Astrocyte of the cerebellum (primary cell): Measurements from ENCODE around the gene AGFG2.

Experiments used
- DNase-seq: peaks from one replicate; pipeline ENCODE4 v3.0.0-alpha.2; 2011; ENCODE audit warnings: low read depth
- H3K4me3 ChIP-seq: 2 replicates; pipeline ENCODE4 v1.5.1; 2011; ENCODE audit warnings: mild to moderate bottlenecking, low read depth, low read length, moderate library complexity
- in situ Hi-C: cut with HindIII; loops from 2 replicates; pipeline ENCODE4 v1.10.0; 2017; ENCODE audit warnings: low sequenced_read_pairs
- TF ChIP-seq, protein P1 (sequence below): IDR thresholded peaks from 2 replicates; pipeline ENCODE4 v1.5.1; 2012; ENCODE audit warnings: low read length, low read depth, moderate library complexity, mild to moderate bottlenecking; ENCODE audit errors: missing control alignments

The AGFG2 gene

DNA sequence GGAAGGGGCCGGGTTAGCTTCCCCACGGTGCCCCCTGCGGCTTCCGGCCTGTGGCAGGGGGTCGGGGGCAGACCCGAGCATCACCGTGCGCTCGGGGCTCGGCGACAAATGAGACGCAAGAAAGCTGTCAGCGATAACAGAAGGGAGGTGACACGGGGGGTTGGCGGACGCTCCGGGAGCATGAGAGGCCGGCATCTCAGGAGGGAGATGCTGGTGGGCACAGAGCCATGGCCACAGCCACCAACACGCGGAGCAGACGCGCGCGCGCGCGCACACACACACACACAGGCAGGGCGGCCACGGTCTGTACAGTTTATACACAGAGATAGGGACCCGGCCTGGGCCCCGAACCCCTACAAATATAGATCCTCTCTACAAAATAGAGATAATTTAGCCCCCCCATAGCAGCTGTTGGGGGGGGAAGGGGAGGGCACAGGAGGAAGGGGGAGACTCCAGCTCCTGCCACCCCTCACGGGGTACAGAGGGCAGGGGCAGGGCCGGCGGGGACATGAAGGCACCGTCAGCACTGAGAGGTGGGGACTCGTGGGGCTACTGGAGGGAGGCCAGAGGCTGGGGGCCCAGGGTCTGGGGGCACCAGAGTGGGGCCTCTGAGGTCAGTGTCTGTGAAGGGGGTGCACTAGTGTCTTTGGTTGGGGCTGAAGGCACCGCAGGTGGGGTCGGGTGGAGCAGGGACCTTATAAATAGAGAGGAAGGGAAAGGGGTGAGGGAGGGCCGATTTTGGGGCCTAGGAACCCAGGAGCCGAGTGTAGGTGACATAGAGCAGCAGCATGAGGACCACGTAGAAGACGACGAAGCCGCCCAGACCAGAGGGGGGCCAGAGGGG, 35.6 kb downstream of the AGFG2 start:
- in situ Hi-C loops, result no loop called here
- no peak overlapping the region for H3K4me3 ChIP-seq
- TF ChIP-seq, protein P1, sequence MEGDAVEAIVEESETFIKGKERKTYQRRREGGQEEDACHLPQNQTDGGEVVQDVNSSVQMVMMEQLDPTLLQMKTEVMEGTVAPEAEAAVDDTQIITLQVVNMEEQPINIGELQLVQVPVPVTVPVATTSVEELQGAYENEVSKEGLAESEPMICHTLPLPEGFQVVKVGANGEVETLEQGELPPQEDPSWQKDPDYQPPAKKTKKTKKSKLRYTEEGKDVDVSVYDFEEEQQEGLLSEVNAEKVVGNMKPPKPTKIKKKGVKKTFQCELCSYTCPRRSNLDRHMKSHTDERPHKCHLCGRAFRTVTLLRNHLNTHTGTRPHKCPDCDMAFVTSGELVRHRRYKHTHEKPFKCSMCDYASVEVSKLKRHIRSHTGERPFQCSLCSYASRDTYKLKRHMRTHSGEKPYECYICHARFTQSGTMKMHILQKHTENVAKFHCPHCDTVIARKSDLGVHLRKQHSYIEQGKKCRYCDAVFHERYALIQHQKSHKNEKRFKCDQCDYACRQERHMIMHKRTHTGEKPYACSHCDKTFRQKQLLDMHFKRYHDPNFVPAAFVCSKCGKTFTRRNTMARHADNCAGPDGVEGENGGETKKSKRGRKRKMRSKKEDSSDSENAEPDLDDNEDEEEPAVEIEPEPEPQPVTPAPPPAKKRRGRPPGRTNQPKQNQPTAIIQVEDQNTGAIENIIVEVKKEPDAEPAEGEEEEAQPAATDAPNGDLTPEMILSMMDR, result no peak
- no peak for DNase-seq

DNA sequence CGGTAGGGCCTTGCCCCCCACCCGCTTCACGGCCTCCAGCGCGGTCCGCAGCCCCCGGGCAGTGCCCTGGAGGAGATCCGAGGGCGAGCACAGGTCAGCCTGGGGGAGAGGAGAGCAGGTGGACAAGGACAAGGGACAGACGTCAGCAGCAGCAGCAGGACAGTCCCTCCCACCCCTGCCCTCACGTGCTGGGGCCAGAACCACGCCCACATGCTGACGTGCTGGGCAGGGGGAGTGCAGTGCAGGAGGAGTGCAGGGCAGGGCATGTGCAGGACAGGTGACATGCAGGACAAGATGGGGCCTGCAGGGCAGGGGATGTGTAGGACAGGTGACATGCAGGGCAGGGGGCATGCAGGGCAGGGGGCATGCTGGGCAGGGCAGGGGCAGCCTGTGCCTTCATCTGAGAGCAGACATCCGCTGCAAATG, 36.2 kb downstream of the AGFG2 start:
- in situ Hi-C loops, result no loop called here
- TF ChIP-seq, protein P1, result no peak
- no peak overlapping the region for H3K4me3 ChIP-seq
- DNase-seq, result no peak

DNA sequence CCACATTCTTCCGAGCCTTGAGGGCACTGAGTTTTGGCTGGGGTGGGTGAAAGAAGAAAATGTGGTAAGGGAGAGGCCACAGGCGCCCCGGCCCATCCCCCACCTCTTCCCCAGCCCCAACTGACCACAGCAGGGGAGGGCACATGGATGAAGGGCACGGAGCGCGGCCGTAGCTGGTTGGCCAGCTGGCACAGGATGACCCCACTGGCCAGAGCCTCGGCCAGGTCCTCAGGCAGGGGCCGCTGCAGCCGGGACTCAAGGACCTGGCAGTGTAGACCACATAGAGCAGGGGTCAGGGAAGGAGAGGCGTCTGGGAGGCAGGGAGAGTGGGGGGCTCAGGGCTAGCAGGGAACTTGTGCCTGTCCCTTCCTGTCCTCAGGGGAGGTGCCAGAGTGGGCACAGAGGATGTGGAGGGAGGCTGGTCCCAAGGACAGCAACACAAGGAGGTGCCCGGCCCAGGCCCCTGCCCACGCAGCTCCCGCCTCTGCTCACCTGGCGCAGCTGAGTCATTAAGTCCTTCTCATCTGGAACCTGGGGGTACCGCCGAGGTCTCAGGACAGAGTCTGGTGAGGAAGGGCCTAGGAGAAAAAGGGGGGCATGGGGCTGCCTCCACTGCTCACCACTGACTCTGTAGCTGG, 36.9 kb downstream of the AGFG2 start:
- in situ Hi-C loops, result no loop called here
- H3K4me3 ChIP-seq, result no peak overlapping the region
- DNase-seq, result no peak
- TF ChIP-seq, protein P1, result no peak

DNA sequence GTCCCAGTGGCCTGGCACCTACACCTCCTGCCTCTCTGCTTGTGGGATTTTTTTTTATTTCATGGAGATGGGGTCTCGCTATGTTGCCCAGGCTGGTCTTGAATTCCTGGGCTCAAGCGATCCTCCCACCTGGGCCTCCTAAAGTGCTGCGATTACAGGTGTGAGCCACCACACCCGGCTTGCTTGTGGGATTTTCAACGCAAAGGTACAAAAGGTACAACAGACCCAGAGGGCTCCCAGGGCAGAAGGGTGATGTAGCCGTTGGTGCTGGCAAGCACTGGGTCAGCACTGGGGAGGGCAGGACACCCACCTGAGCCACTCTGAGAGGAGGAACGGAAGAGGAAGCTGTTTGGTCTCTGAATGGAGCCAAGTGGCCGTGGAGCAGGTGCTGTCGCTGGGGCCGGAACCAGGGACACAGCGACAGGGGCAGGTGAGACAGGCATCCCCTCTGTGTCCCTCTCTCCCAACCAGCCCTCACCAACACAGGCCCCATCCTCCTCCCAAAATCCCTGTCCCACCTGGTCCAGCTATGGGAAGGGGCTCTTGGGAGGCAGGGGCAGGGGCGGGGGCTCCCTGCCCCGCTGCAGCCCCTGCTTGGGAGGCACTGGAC, 37.5 kb downstream of the AGFG2 start:
- in situ Hi-C loops, result no loop called here
- no peak for DNase-seq
- H3K4me3 ChIP-seq, result no peak overlapping the region
- TF ChIP-seq, protein P1, result no peak

DNA sequence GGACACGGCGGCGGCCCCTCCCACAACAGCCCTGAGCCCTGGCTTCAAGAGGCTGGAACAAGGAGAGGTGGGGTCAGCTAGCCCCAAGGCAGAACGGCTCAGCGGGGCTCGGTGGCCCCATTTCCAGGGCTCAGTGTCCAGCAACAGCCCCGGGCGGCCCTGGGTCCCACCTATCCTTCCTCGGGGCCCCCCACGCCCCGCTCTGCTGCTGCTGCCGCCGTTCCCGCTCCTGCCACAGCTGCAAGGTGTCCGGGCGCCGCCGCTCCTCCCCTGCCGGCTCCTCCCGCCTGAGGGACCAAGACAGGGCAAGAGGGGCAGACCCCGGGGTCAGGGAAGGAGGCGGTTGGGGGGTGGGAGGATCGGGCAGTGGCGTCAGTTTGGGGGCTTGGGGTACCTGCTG, 38.1 kb downstream of the AGFG2 start:
- no peak overlapping the region for H3K4me3 ChIP-seq
- DNase-seq, result no peak
- TF ChIP-seq, protein P1, result no peak
- in situ Hi-C loops, result no loop called here

DNA sequence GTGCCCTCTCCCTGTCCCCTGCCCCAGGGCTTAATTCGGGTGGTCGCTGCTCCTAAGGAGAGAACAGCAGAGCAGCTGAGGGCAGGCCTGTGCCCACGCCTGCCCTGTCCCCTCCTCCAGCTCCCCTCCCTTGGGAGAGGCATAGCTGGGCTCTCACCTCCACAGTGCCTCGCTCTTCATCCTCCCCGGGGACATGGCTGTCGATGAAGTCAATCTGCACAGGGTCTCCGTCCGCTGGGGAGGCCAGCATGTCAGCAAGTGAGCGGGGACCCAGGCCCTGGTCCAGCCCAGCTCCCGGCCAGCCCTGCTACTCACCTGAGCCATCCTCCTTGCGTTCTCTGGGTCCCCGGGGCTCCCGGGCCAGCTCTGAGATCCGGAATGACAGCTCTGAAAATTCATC, 38.5 kb downstream of the AGFG2 start:
- in situ Hi-C loops, result no loop called here
- H3K4me3 ChIP-seq, result no peak overlapping the region
- TF ChIP-seq, protein P1, result no peak
- DNase-seq, result no peak
